NCI-H2227 (cell line): ENCODE data around the gene CDX1.
"Not testable (repeated sequence)": the region's sequence is repeated elsewhere in the genome, so short reads cannot be mapped to it uniquely, and the experiment has no call there.

ENCODE experiments used
- DNase-seq: peaks from one replicate; lab custom pipeline; 2025; ENCODE audit not compliant: unreplicated experiment; lab: John Stamatoyannopoulos, UW

CDX1 gene

DNA sequence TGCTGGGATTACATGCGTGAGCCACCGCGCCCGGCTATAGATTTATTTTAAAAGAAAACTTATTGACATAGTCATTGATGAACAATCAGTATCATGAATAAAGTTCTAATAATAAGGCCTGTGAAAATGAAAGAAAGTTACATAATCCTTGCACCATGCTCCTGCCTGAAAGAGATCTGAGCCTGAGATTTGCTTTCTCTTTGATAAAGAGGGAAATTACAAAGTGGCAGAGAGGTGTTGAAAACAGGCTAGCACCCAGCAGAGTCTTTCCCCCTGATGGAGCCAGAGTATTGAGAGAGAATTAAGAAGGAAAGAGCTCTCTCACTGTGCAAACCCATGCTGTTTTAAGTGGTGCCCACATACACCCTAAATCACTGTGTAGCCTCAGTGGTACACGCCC lies 60.5 kb downstream of the CDX1 start:
- DNase-seq: no peak

DNA sequence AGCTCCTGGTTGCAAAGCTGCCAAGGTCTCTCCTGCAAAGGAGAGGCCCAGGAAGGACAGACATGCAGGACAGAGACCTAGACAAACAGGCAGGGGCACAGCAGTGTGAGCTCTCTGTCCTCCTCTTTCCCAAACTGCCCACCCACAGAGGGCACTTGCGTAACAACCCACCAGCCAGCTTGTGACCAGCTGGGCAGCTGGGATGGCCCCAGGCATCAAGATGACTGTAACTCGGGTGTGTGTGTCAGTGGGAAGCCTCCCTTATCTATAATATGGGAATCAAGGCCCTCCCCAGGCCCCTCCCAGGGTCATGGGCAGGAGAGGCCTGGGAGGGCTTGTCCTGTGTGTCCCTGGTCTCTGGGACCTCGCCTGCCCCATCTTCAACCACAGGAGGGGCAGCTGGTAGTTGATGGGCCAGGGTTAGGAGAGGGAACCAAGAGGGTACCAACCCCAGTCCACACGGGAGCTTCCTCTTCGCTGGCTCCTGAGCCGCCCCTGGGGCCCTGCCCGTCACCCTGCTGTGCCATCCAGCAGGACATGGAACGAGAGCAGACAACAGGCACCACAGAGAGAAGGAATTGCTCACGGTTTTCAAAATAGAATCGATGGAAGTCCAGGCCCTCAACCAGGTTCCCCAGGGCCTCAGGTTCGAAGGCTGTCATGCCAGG lies 61.2 kb downstream of the CDX1 start:
- no peak for DNase-seq

GRCh38 chr5:150229571-150229970 lies 63.0 kb downstream of the CDX1 start:
- no peak for DNase-seq

DNA sequence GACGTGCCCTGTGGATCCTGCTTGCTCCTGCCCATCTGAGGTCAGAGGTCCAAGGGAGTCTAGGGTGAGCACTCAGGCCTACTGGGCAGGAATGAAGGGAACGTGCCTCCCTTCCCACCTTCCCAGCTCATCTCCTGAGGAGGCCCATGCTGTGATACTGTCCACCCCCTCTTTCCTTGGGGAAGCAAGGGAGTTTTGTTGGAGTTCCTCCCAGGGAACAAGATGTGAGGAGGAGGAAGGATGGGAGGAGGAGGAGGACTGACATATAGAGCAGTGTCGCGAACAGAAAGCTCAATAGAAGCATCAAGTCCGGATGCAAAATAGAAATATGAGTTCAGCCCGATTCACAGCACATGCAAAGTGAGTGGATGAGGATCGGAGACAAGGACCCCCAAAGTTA lies 64.3 kb downstream of the CDX1 start:
- no peak for DNase-seq

DNA sequence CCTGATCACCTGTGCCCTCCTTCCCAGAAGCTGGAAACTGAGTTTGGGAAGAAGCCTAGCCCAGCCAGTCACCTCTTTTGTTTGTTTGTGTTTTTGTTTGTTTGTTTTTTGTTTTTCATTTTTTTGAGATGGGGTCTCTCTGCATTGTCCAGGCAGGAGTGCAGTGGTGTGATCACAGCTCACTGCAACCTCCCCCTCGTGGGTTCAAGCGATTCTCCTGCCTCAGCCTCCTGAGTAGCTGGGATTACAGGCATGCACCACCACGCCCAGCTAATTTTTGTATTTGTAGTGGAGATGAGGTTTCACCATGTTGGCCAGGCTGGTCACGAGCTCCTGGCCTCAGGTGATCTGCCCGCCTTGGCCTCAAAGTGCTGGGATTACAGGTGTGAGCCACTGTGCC lies 67.1 kb downstream of the CDX1 start:
- DNase-seq: not testable (repeated sequence)
